ENCODE data around the gene POU6F2. TPM values are rescaled to one million over a fixed set of nuclear protein-coding genes. Genes with fewer than 3 reads are reported as not detected.
"Not testable (repeated sequence)": the region's sequence is repeated elsewhere in the genome, so short reads cannot be mapped to it uniquely, and the experiment has no call there.

The POU6F2 gene
- total and polyA plus RNA-seq, 2 of the 4 experiments (the other 2 are of a cell fraction) = not detected

- Histone ChIP-seq H2AK5ac (ENCODE audit: low read depth, low read length) (no peak overlapping the region), H2BK5ac (ENCODE audit: low read depth, low read length, poor library complexity, severe bottlenecking) (no peak overlapping the region), H3K79me1 (ENCODE audit: low read depth in 1 of 2, low read length in 2 of 2) (no peaks in the 10 kb centered on the region), H3K27ac (ENCODE audit: insufficient read depth, low read length) (no peak overlapping the region), H2BK20ac (ENCODE audit: low read depth, low read length) (no peak overlapping the region), H3K36me3 (ENCODE audit: control insufficient read depth, insufficient read depth, low read length) (no peaks in the 10 kb centered on the region), H4K8ac (ENCODE audit: low read depth in 2 of 2, low read length in 2 of 2) (no peak overlapping the region), H3K27me3 (ENCODE audit: control insufficient read depth, insufficient read depth, low read length) (peaks cover 1% of the 10 kb centered on the region; the same call in 1 of the 2 replicates), H3K18ac (ENCODE audit: low read depth, low read length) (no peak overlapping the region), H2AFZ (replicated peaks; ENCODE audit: low read length, poor library complexity) (no peak overlapping the region), H2AK9ac (replicated peaks; ENCODE audit: low read depth, low read length, poor library complexity) (no peak overlapping the region), H3K9ac (ENCODE audit: low read depth, low read length) (no peak overlapping the region), H2BK15ac (ENCODE audit: low read depth, low read length) (no peak overlapping the region), H2BK120ac (ENCODE audit: low read depth, low read length) (no peak overlapping the region), H3K23ac (ENCODE audit: low read depth, low read length) (no peak overlapping the region), H3K9me1 (ENCODE audit: insufficient read depth, low read length) (no peaks in the 10 kb centered on the region), H3K9me3 (ENCODE audit: control insufficient read depth, insufficient read depth, low read length) (no peaks in the 10 kb centered on the region), H3K4me2 (ENCODE audit: low read depth, low read length) (no peak overlapping the region), H4K5ac (ENCODE audit: low read depth, low read length) (no peak overlapping the region), H3K4ac (ENCODE audit: low read depth, low read length) (no peak overlapping the region), H4K20me1 (ENCODE audit: insufficient read depth, low read length) (no peaks in the 10 kb centered on the region), H3K14ac (replicated peaks; ENCODE audit: low read depth, low read length) (no peak overlapping the region), H3K4me3 (ENCODE audit: insufficient read depth, low read depth, low read length) (no peak overlapping the region), H3K4me1 (ENCODE audit: control insufficient read depth, insufficient read depth, low read length) (no peaks in the 10 kb centered on the region), H4K91ac (ENCODE audit: insufficient read depth, low read depth, low read length) (no peak overlapping the region), H3K56ac (ENCODE audit: extremely low read depth, insufficient read depth, low read length) (no peak overlapping the region)
- ATAC-seq (ENCODE audit: low read depth) (no peak), DNase-seq (no peak)
- in situ Hi-C loops (cut with MboI; ENCODE audit: low sequenced_read_pairs) = loop anchor here (25.0 kb wide), 1 partner anchor 520 kb away; no protein-coding TSS in a partner anchor
- CTCF ChIA-PET = no interaction called here
- no peak for TF ChIP-seq MXI1 (IDR thresholded peaks at IDR 0.05; ENCODE audit: borderline replicate concordance, low read depth, low read length)
- TF ChIP-seq CHD1 (IDR thresholded peaks at IDR 0.05; ENCODE audit: low read depth, low read length) = no peak
- no peak for TF ChIP-seq RCOR1 (IDR thresholded peaks at IDR 0.05; ENCODE audit: insufficient replicate concordance, low read length)
- no peak for TF ChIP-seq FOS (IDR thresholded peaks at IDR 0.05; ENCODE audit: low read depth, low read length)
- TF ChIP-seq, protein P1, sequence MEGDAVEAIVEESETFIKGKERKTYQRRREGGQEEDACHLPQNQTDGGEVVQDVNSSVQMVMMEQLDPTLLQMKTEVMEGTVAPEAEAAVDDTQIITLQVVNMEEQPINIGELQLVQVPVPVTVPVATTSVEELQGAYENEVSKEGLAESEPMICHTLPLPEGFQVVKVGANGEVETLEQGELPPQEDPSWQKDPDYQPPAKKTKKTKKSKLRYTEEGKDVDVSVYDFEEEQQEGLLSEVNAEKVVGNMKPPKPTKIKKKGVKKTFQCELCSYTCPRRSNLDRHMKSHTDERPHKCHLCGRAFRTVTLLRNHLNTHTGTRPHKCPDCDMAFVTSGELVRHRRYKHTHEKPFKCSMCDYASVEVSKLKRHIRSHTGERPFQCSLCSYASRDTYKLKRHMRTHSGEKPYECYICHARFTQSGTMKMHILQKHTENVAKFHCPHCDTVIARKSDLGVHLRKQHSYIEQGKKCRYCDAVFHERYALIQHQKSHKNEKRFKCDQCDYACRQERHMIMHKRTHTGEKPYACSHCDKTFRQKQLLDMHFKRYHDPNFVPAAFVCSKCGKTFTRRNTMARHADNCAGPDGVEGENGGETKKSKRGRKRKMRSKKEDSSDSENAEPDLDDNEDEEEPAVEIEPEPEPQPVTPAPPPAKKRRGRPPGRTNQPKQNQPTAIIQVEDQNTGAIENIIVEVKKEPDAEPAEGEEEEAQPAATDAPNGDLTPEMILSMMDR (conservative IDR thresholded peaks at IDR 0.05; ENCODE audit: low read depth, low read length) = no peak
- no peak for TF ChIP-seq BHLHE40 (IDR thresholded peaks at IDR 0.05; ENCODE audit: low read depth, low read length)
- POLR2A ChIA-PET (ENCODE audit: unreplicated experiment) = no interaction called here
- no TSS peak for BruUV-seq (replicated peaks)
- no CpG with 5 or more reads among the region's 4 CpGs for WGBS, 2 experiments (ENCODE audit: extremely low coverage in 2 of 2, insufficient read length in 1 of 2)
- intact Hi-C loops (cut with micrococcal nuclease) = no loop called here
- dilution Hi-C loops (cut with HindIII; ENCODE audit: low sequenced_read_pairs, unreplicated experiment) = no loop called here
Observed at GRCh38 chr7:38942431-38943051, 35.2 kb upstream of the POU6F2 start.

DNA sequence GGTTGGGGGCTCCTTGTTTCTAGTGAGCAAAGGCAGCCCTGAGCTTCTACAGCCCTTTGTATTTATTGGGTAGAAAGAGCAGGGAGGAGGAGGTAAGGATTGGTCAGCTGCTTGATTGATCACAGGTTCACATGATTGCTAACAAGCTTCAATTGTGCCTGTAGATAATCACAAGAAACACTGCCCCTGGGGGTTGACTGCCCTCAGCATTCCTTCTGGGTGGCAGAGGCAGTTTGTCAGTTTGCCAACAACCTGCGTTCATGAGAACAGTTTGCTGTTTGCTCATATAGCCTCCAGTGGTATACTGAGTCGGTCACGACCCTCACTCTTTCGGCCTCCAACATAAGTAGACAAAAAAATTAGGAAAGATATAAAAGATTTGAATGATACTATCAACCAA, 30.2 kb upstream of the POU6F2 start:
- H3K9ac ChIP-seq (ENCODE audit: low read depth, low read length); H2AFZ ChIP-seq (replicated peaks; ENCODE audit: low read length, poor library complexity); H3K14ac ChIP-seq (replicated peaks; ENCODE audit: low read depth, low read length); H3K4me3 ChIP-seq (ENCODE audit: insufficient read depth, low read depth, low read length); CTCF ChIA-PET; H4K20me1 ChIP-seq (ENCODE audit: insufficient read depth, low read length); H4K91ac ChIP-seq (ENCODE audit: insufficient read depth, low read depth, low read length); H3K4ac ChIP-seq (ENCODE audit: low read depth, low read length); BruUV-seq (replicated peaks); H3K9me1 ChIP-seq (ENCODE audit: insufficient read depth, low read length); H2AK5ac ChIP-seq (ENCODE audit: low read depth, low read length); H3K18ac ChIP-seq (ENCODE audit: low read depth, low read length); H3K27ac ChIP-seq (ENCODE audit: insufficient read depth, low read length); H2AK9ac ChIP-seq (replicated peaks; ENCODE audit: low read depth, low read length, poor library complexity); H3K4me2 ChIP-seq (ENCODE audit: low read depth, low read length); H4K5ac ChIP-seq (ENCODE audit: low read depth, low read length); H3K27me3 ChIP-seq (ENCODE audit: control insufficient read depth, insufficient read depth, low read length); DNase-seq; H3K79me1 ChIP-seq (ENCODE audit: low read depth in 1 of 2, low read length in 2 of 2); POLR2A ChIA-PET (ENCODE audit: unreplicated experiment); H2BK5ac ChIP-seq (ENCODE audit: low read depth, low read length, poor library complexity, severe bottlenecking); H3K36me3 ChIP-seq (ENCODE audit: control insufficient read depth, insufficient read depth, low read length); H4K8ac ChIP-seq (ENCODE audit: low read depth in 2 of 2, low read length in 2 of 2); H2BK20ac ChIP-seq (ENCODE audit: low read depth, low read length); H2BK120ac ChIP-seq (ENCODE audit: low read depth, low read length); ATAC-seq (ENCODE audit: low read depth); H3K56ac ChIP-seq (ENCODE audit: extremely low read depth, insufficient read depth, low read length); intact Hi-C loops (cut with micrococcal nuclease); H3K4me1 ChIP-seq (ENCODE audit: control insufficient read depth, insufficient read depth, low read length); H3K9me3 ChIP-seq (ENCODE audit: control insufficient read depth, insufficient read depth, low read length); H3K23ac ChIP-seq (ENCODE audit: low read depth, low read length); H2BK15ac ChIP-seq (ENCODE audit: low read depth, low read length); dilution Hi-C loops (cut with HindIII; ENCODE audit: low sequenced_read_pairs, unreplicated experiment): not testable (repeated sequence)
- in situ Hi-C loops (cut with MboI; ENCODE audit: low sequenced_read_pairs) = loop anchor here (25.0 kb wide), 1 partner anchor 515 kb away; no protein-coding TSS in a partner anchor
- no CpG with 5 or more reads among the region's 4 CpGs for WGBS, 2 experiments (ENCODE audit: extremely low coverage in 2 of 2, insufficient read length in 1 of 2)

All from IMR-90 (cell line).